MM.1S (cell line): ENCODE measurements around the gene KCNG4.

Source experiments
- DNase-seq: peaks from one replicate; pipeline ENCODE4 v3.0.0-alpha.2; 2015
- H2AFZ ChIP-seq: fragments of 300-600 bp; sonication (generic); 2 replicates; pipeline ENCODE4 v1.6.0; 2016; ENCODE audit warnings: antibody characterized with exemption, low read length
- H3F3A ChIP-seq: fragments of 300-600 bp; sonication (generic); 2 replicates; pipeline ENCODE4 v1.6.1; 2016; ENCODE audit warnings: mild to moderate bottlenecking, antibody characterized with exemption, low read length, moderate library complexity, mixed read lengths; ENCODE audit not compliant: insufficient read depth
- H3K27ac ChIP-seq: fragments of 300-600 bp; sonication (generic); 2 replicates; pipeline ENCODE4 v1.5.1; 2016; ENCODE audit warnings: mild to moderate bottlenecking, low read length
- H3K27me3 ChIP-seq: fragments of 300-600 bp; sonication (generic); replicated peaks from 2 replicates; pipeline ENCODE4 v1.6.0; 2016; ENCODE audit warnings: low read length; ENCODE audit not compliant: insufficient read depth
- H3K36me3 ChIP-seq: fragments of 300-600 bp; sonication (generic); replicated peaks from 2 replicates; pipeline ENCODE4 v1.6.1; 2016; ENCODE audit warnings: mild to moderate bottlenecking, low read length, mixed read lengths; ENCODE audit not compliant: insufficient read depth
- H3K4me1 ChIP-seq: fragments of 300-600 bp; sonication (generic); 2 replicates; pipeline ENCODE4 v1.6.1; 2016; ENCODE audit warnings: low read length, mixed read lengths
- H3K4me2 ChIP-seq: fragments of 300-600 bp; sonication (generic); 2 replicates; pipeline ENCODE4 v1.6.0; 2016; ENCODE audit warnings: low read depth, low read length
- H3K4me3 ChIP-seq: fragments of 300-600 bp; sonication (generic); 2 replicates; pipeline ENCODE4 v1.5.1; 2016; ENCODE audit warnings: low read length, mixed read lengths
- H3K79me2 ChIP-seq: fragments of 300-600 bp; sonication (generic); 2 replicates; pipeline ENCODE4 v1.6.1; 2016; ENCODE audit warnings: mixed run types, low read length, mixed read lengths
- H3K9ac ChIP-seq: fragments of 300-600 bp; sonication (generic); 2 replicates; pipeline ENCODE4 v1.6.1; 2016; ENCODE audit warnings: low read length, mixed read lengths
- H3K9me2 ChIP-seq: fragments of 300-600 bp; sonication (generic); replicated peaks from 2 replicates; pipeline ENCODE4 v1.6.1; 2016; ENCODE audit warnings: mild to moderate bottlenecking, low read length, mixed read lengths; ENCODE audit not compliant: insufficient read depth
- H3K9me3 ChIP-seq: fragments of 300-600 bp; sonication (generic); replicated peaks from 2 replicates; pipeline ENCODE4 v1.6.1; 2016; ENCODE audit warnings: mild to moderate bottlenecking, low read length, mixed read lengths; ENCODE audit not compliant: insufficient read depth
- H4K20me1 ChIP-seq: fragments of 300-600 bp; sonication (generic); 2 replicates; pipeline ENCODE4 v1.6.1; 2016; ENCODE audit warnings: mild to moderate bottlenecking, low read length, moderate library complexity, mixed read lengths; ENCODE audit not compliant: insufficient read depth
- CTCF ChIP-seq: fragments of 300-600 bp; sonication (generic); IDR thresholded peaks from 2 replicates; pipeline ENCODE4 v1.5.1; 2016; ENCODE audit warnings: antibody characterized with exemption, low read length, mixed read lengths
- EZH2 ChIP-seq: fragments of 300-600 bp; sonication (generic); optimal IDR thresholded peaks from 2 replicates; pipeline ENCODE3; 2017; ENCODE audit warnings: low read depth, mild to moderate bottlenecking, antibody characterized with exemption, low read length, mixed read lengths
- EZH2phosphoT487 ChIP-seq: fragments of 300-600 bp; sonication (generic); IDR thresholded peaks from 2 replicates; pipeline ENCODE4 v1.6.1; 2018; ENCODE audit warnings: antibody characterized with exemption, low read length

The KCNG4 gene

GRCh38 chr16:84196101-84196500 is 43.7 kb downstream of the KCNG4 start:
- 0 out of 2 replicates have a peak, but pooled peaks cover 3% of the 10 kb centered on the region for H3K27me3 ChIP-seq
- H3K79me2 ChIP-seq: no peaks in the 10 kb centered on the region
- H3K9me2 ChIP-seq: no peaks in the 10 kb centered on the region
- H3K9ac ChIP-seq: no peak overlapping the region
- H3K27ac ChIP-seq: no peak overlapping the region
- H2AFZ ChIP-seq: no peak overlapping the region
- no peak overlapping the region for H3K4me3 ChIP-seq
- TF ChIP-seq CTCF (no peak), EZH2 (no peak), EZH2phosphoT487 (no peak)
- H3K4me2 ChIP-seq: no peak overlapping the region
- no peaks in the 10 kb centered on the region for H3K9me3 ChIP-seq
- no peak for DNase-seq
- H3K36me3 ChIP-seq: no peaks in the 10 kb centered on the region
- no peaks in the 10 kb centered on the region for H4K20me1 ChIP-seq
- H3F3A ChIP-seq: no peaks in the 10 kb centered on the region
- H3K4me1 ChIP-seq: no peaks in the 10 kb centered on the region

GRCh38 chr16:84195201-84196093 is 44.4 kb downstream of the KCNG4 start:
- no peak overlapping the region for H3K4me2 ChIP-seq

GRCh38 chr16:84194470-84195200 is 45.2 kb downstream of the KCNG4 start:
- Histone ChIP-seq H3K4me1 (no peaks in the 10 kb centered on the region), H2AFZ (no peak overlapping the region), H3K9me3 (no peaks in the 10 kb centered on the region), H3K9me2 (no peaks in the 10 kb centered on the region), H3K27me3 (0 out of 2 replicates have a peak, but pooled peaks cover 3% of the 10 kb centered on the region), H3F3A (no peaks in the 10 kb centered on the region), H3K27ac (no peak overlapping the region), H3K4me2 (no peak overlapping the region), H3K79me2 (no peaks in the 10 kb centered on the region), H3K9ac (no peak overlapping the region), H4K20me1 (no peaks in the 10 kb centered on the region), H3K36me3 (no peaks in the 10 kb centered on the region), H3K4me3 (no peak overlapping the region)
- DNase-seq: peak; percentile 17
- TF ChIP-seq EZH2 (no peak), EZH2phosphoT487 (no peak), CTCF (no peak)

More at GRCh38 chr16:84195201-84196093, 44.4 kb downstream of the KCNG4 start:
- no peaks in the 10 kb centered on the region for H3K4me1 ChIP-seq
- H3K27ac ChIP-seq: no peak overlapping the region
- H2AFZ ChIP-seq: no peak overlapping the region
- H3K79me2 ChIP-seq: no peaks in the 10 kb centered on the region
- no peaks in the 10 kb centered on the region for H3F3A ChIP-seq
- no peaks in the 10 kb centered on the region for H3K36me3 ChIP-seq
- no peaks in the 10 kb centered on the region for H4K20me1 ChIP-seq
- H3K27me3 ChIP-seq: 0 out of 2 replicates have a peak, but pooled peaks cover 3% of the 10 kb centered on the region
- DNase-seq: no peak
- H3K9me2 ChIP-seq: no peaks in the 10 kb centered on the region
- H3K9me3 ChIP-seq: no peaks in the 10 kb centered on the region
- no peak overlapping the region for H3K9ac ChIP-seq
- H3K4me3 ChIP-seq: no peak overlapping the region
- TF ChIP-seq CTCF (no peak), EZH2 (no peak), EZH2phosphoT487 (no peak)
